Activated CD4-positive, alpha-beta memory T cell treated with anti-CD3 and anti-CD28 coated beads, Interleukin-2, amount 10 ng/mL, durations not matched to agents 7 days and 5 days (primary cell): ENCODE results near the gene THG1L. TPM values are rescaled to one million over a fixed set of nuclear protein-coding genes. Genes with fewer than 3 reads are reported as not detected.

Experiments
- CTCF ChIA-PET: fragments of 350-600 bp; sonication (Branson Sonifier 250); formaldehyde crosslinking; loops from one replicate; lab custom pipeline; 2021; ENCODE audit warnings: antibody characterized with exemption, inconsistent platforms; lab: Charles Lee
- POLR2A ChIA-PET: fragments of 350-600 bp; sonication (Branson Sonifier 250); formaldehyde crosslinking; loops from one replicate; lab custom pipeline; 2021; ENCODE audit warnings: antibody characterized with exemption; lab: Charles Lee
- DNase-seq: peaks from one replicate; pipeline ENCODE4 v3.0.0-alpha.2; 2020
- H3K27ac Mint-ChIP-seq: one replicate; pipeline ENCODE4 v1.8.0; 2021; ENCODE audit warnings: mild to moderate bottlenecking, mixed read lengths
- H3K27me3 Mint-ChIP-seq: one replicate; pipeline ENCODE4 v1.8.0; 2021; ENCODE audit warnings: mixed read lengths
- H3K36me3 Mint-ChIP-seq: one replicate; pipeline ENCODE4 v1.8.0; 2021; ENCODE audit warnings: low read depth, mixed read lengths
- H3K4me1 Mint-ChIP-seq: one replicate; pipeline ENCODE4 v1.8.0; 2021; ENCODE audit warnings: mixed read lengths
- H3K4me3 Mint-ChIP-seq: one replicate; pipeline ENCODE4 v1.8.0; 2021; ENCODE audit warnings: mild to moderate bottlenecking, mixed read lengths
- H3K9me3 Mint-ChIP-seq: one replicate; pipeline ENCODE4 v1.8.0; 2021; ENCODE audit warnings: mixed read lengths
- total RNA-seq, 2 experiments: library from RNA; stranded (reverse); gene quantifications; one replicate each; pipeline ENCODE4 v1.2.3, GENCODE V29; 2021

THG1L gene
- total RNA-seq, 2 experiments from 2014 or later: 10.6 to 11.4 TPM

DNA sequence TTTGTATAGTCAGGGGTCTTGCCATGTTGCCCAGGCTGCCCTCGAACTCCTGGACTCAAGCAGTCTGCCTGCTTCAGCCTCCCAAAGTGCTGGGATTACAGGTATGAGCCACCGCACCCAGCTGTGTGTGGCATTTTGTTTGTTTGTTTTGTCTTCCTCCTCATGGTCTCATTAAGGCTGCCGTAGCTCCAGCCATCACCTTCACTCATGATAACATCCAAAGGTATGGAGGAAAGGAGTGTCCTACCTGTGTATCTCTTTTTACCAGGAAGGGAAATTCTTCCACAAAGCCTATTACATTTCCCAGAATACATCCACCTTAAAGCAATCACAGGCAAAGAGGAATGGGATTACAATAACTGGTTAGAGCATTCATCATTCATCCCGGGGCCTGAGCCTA, 39.4 kb downstream of the THG1L start:
- DNase-seq: no peak
- Mint-ChIP-seq H3K9me3 (no peaks in the 10 kb centered on the region), H3K4me1 (peaks cover 4% of the 10 kb centered on the region), H3K27ac (no peak overlapping the region), H3K27me3 (peaks cover 7% of the 10 kb centered on the region), H3K4me3 (no peak overlapping the region), H3K36me3 (no peaks in the 10 kb centered on the region)
- ChIA-PET POLR2A (no interaction called here), CTCF (interaction anchor here (1.3 kb wide), 1 partner anchor 9 kb away, joined by 3 read pairs; no protein-coding TSS in a partner anchor)

DNA sequence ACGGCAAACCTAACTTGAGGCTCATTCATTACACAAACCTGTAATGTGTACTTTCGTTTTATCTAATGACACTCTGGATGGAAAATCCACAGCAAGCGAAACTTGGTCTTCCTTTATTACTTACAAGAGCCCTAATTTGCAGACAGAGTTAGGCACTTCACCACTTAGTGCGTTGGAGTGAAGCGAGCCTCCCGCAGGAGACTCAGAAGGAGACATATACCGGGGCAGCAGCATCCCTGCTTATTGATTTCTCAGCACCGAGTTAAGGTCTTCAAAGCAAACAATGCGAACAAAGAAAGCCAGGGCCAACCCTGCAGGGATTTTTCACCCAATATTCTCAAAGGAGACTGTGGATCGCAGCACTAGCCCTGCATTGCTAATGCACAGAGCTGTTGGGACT, 40.9 kb downstream of the THG1L start:
- Mint-ChIP-seq H3K27me3 (peaks cover 7% of the 10 kb centered on the region), H3K4me3 (no peak overlapping the region), H3K36me3 (no peaks in the 10 kb centered on the region), H3K27ac (no peak overlapping the region), H3K9me3 (no peaks in the 10 kb centered on the region), H3K4me1 (peaks cover 4% of the 10 kb centered on the region)
- ChIA-PET CTCF (no interaction called here), POLR2A (no interaction called here)
- no peak for DNase-seq

DNA sequence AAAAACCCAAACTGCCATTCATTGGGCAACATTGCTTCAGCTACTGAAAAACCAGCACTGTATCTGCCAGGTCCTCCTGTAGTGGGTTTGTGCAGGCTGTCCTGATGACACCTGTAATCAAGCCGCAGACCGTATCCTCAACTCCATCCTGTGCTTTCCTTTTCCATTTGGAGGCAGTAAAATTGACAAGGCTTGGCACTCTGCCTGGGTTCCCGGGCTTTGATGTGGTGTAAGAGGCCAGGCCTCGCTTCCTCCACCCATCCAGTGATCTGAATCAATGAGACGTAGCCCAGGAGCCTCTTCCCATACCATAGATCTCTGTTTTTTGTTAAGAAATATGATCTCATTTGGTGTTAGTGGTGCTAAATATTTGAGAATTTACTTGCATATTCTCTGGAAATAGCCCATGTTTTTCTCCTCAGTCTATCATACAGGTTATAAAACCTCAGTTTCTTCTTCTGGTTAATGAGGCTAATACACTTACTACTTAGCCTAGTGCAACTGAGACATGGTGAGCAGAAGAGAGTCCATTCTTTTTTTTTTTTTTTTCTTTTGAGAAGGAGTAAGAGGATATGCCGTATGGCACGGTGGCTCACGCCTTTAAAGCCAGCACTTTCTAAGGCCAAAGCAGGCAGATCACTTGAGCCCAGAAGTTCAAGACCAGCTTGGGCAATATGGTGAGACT, 47.0 kb downstream of the THG1L start:
- ChIA-PET CTCF (no interaction called here), POLR2A (no interaction called here)
- H3K9me3 Mint-ChIP-seq: no peaks in the 10 kb centered on the region
- H3K4me1 Mint-ChIP-seq: no peaks in the 10 kb centered on the region
- H3K4me3 Mint-ChIP-seq: no peak overlapping the region
- no peak overlapping the region for H3K27ac Mint-ChIP-seq
- no peaks in the 10 kb centered on the region for H3K36me3 Mint-ChIP-seq
- DNase-seq: no peak
- peaks cover 3% of the 10 kb centered on the region for H3K27me3 Mint-ChIP-seq

GRCh38 chr5:157779221-157779620, 48.0 kb downstream of the THG1L start:
- Mint-ChIP-seq H3K4me1 (no peaks in the 10 kb centered on the region), H3K4me3 (no peak overlapping the region), H3K27me3 (no peaks in the 10 kb centered on the region), H3K27ac (no peak overlapping the region), H3K36me3 (peaks cover 2% of the 10 kb centered on the region), H3K9me3 (no peaks in the 10 kb centered on the region)
- no peak for DNase-seq
- POLR2A ChIA-PET: no interaction called here
- CTCF ChIA-PET: no interaction called here

GRCh38 chr5:157785801-157786200, 54.6 kb downstream of the THG1L start:
- ChIA-PET CTCF (no interaction called here), POLR2A (no interaction called here)
- Mint-ChIP-seq H3K36me3 (peaks cover 38% of the 10 kb centered on the region), H3K27me3 (no peaks in the 10 kb centered on the region), H3K27ac (no peak overlapping the region), H3K9me3 (no peaks in the 10 kb centered on the region), H3K4me1 (no peaks in the 10 kb centered on the region), H3K4me3 (no peak overlapping the region)
- no peak for DNase-seq

Other genes with a start within 250 kb of the THG1L start
- 100 to 1,000 TPM; 309 to 313 TPM for gene ADAM19, start 155.6 kb upstream of the THG1L start, total RNA-seq
- under 1 TPM; 0.18 to 0.33 TPM for gene SOX30, start 79.0 kb upstream of the THG1L start, total RNA-seq
- not detected for gene C5orf52, start 59.9 kb upstream of the THG1L start, total RNA-seq
- 1 to 10 TPM; 5.4 to 5.8 TPM for gene LSM11, start 12.3 kb downstream of the THG1L start, total RNA-seq
- 10 to 100 TPM; 64.9 to 68.6 TPM for gene CLINT1, start 127.7 kb downstream of the THG1L start, total RNA-seq